GM10266 (cell line): Measurements from ENCODE around the gene FGF2.
"Not testable (repeated sequence)": the region's sequence is repeated elsewhere in the genome, so short reads cannot be mapped to it uniquely, and the experiment has no call there.

Experiments used
- DNase-seq: peaks from one replicate; pipeline ENCODE4 v3.0.0; 2012; ENCODE audit errors: extremely low spot score
- CTCF ChIP-seq: IDR thresholded peaks from 2 replicates; pipeline ENCODE4 v1.5.1; 2012; ENCODE audit warnings: mild to moderate bottlenecking, low read depth; ENCODE audit not compliant: control insufficient read depth, insufficient read depth; ENCODE audit errors: missing control alignments

The FGF2 gene

GRCh38 chr4:122863639-122864038, 37.0 kb downstream of the FGF2 start:
- no peak for TF ChIP-seq CTCF
- no peak for DNase-seq

- TF ChIP-seq CTCF: no peak
- DNase-seq: no peak
Measured at GRCh38 chr4:122865425-122865824, 38.8 kb downstream of the FGF2 start.

GRCh38 chr4:122868235-122868634, 41.6 kb downstream of the FGF2 start:
- DNase-seq: not testable (repeated sequence)

DNA sequence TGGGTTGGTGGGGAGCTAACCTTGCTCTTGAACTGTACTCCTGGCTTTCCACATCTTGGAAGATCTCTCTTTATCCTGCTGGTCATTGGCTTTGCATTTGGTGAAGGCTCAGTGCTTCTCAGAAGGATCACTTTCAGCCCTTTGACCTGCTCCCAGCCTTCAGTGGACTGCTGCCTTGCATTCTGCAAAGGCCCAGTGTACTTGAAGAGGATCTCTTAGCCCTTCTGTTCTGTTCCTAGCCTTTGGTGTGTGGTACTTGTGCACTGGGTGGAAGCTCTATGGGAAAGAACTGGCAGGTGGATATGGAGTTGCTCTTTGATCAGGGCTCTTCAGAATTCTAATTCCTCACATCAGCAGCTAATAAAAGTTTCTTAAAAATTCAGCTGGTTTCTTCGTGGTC, 46.5 kb downstream of the FGF2 start:
- TF ChIP-seq CTCF: no peak

DNA sequence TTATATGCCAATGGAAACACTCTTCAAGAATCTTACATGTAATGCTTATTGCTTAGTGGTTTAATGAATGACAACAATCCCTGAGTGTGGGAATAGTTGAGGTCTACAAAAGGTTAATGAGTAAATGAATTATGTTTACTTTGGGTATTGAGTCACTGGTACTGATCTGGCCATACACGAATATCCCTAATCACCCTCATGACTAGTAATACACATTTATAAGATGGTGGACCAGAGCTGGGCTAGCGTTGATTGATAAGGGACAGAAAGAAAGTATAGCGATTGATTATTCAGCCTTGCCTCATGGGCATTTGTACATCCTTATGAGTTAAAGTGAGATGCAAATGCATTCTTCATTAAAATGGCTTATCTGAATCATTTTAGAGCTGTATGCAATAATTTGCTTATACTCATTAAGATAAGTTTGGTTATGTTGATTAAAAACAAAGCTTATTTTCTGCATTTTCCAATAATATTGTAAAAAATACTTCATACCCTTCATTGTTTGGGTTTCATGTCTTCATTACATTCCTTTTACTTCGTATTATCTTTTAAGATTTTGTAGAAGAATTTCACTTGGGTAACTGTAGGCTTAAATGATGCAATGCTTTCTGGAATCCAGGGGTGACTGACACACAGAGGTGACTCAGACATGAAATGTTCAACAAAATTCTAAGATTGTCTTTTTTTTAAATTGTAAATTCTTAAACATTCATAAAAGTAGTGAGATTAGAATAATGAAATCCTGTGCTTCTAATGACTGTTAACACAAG, 47.4 kb downstream of the FGF2 start:
- no peak for DNase-seq
- TF ChIP-seq CTCF: no peak

More for the DNA sequence above, 46.5 kb downstream of the FGF2 start:
- DNase-seq: no peak

GRCh38 chr4:122875949-122876348, 49.3 kb downstream of the FGF2 start:
- no peak for DNase-seq

GRCh38 chr4:122876456-122876855, 49.8 kb downstream of the FGF2 start:
- no peak for DNase-seq
- no peak for TF ChIP-seq CTCF

More at GRCh38 chr4:122875949-122876348, 49.3 kb downstream of the FGF2 start:
- TF ChIP-seq CTCF: no peak
